ENCODE measurements around the gene SASH1.
"Not testable (repeated sequence)": the region's sequence is repeated elsewhere in the genome, so short reads cannot be mapped to it uniquely, and the experiment has no call there.

Gene SASH1

DNA sequence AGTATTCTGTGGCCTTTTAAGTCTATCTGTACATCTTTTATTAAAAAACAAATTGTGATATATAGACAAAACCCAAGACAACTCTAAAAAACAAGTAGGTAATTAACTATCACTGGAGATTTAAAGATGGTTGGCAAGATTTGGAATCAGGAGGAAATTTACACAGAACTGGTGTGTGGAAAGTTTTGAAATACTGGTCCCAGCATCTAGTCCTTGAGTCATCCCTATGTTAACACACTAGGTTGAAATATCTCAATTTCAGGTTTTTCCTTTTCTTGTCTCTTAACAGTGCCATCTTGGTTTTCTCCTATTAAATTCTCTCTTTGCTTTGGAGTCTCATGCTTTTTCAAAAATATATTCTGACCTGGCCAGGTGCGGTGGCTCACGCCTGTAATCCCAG is 27.5 kb downstream of the SASH1 start:
- DNase-seq, result no peak

GRCh38 chr6:148374040-148374774 is 31.6 kb downstream of the SASH1 start:
- no peak for DNase-seq

DNA sequence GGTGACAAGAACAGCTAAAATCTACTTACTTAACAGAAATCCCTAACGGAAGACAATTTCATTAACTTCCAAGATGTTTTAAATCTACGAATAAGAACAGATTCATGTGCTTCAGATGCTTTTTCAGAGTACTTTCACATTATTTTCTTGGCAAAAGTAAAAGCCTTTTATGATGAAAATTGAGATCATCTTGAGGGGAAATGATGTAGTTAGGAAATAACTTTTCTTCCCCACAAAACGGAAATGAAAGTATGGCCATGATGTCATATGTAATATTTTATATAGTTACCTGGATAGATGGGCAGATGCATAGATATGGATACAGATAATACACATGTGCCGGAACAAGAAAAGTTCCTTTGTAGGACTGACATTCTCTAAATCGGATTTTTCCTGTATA is 32.8 kb downstream of the SASH1 start:
- no peak for DNase-seq

- no peak for DNase-seq
These were observed 36.8 kb downstream of the SASH1 start for GRCh38 chr6:148379481-148379880.

GRCh38 chr6:148379966-148380713 is 37.5 kb downstream of the SASH1 start:
- DNase-seq, result no peak

DNA sequence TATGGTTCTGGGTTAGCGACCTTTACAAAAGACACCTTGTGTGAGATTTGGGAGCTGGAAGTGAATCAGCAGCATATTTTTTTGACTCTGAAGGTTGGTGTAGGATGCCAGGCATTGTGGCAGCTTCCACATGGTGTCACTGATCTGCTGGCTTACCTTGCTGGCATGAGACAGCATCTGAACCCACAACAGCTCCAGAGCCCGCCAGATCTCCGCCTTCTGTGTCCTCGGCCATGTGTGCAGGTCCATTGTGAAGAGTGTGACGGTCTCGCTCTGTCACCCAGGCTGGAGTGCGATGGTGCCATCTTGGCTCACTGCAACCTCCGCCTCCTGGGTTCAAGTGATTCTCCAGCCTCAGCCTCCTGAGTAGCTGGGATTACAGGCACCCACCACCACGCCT is 39.4 kb downstream of the SASH1 start:
- DNase-seq, result not testable (repeated sequence)

GRCh38 chr6:148382861-148383260 is 40.2 kb downstream of the SASH1 start:
- DNase-seq, result no peak

GRCh38 chr6:148383658-148384368 is 41.2 kb downstream of the SASH1 start:
- no peak for DNase-seq

- no peak for DNase-seq
These were observed 42.7 kb downstream of the SASH1 start for GRCh38 chr6:148385379-148385778.

- no peak for DNase-seq
These were observed 45.9 kb downstream of the SASH1 start for GRCh38 chr6:148388521-148388920.

GRCh38 chr6:148389086-148389485 is 46.4 kb downstream of the SASH1 start:
- DNase-seq, result no peak

DNA sequence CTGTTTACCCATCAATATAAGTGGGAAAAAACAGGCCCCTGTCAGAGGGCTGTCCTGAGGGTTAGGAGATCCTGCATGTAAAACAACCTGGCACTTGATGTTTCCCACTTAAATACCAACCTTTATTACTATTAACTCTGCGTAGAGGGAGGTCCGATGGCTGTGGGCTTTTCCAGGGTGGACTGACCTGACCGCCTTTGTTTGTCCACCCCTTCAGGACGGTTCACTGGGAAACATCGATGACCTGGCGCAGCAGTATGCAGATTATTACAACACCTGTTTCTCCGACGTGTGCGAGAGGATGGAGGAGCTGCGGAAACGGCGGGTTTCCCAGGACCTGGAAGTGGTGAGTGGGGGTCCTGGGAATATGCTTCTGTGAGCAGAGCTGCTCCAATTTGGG is 47.3 kb downstream of the SASH1 start:
- DNase-seq, result no peak

- not testable (repeated sequence) for DNase-seq
These were observed 49.5 kb downstream of the SASH1 start for GRCh38 chr6:148392127-148392526.

DNA sequence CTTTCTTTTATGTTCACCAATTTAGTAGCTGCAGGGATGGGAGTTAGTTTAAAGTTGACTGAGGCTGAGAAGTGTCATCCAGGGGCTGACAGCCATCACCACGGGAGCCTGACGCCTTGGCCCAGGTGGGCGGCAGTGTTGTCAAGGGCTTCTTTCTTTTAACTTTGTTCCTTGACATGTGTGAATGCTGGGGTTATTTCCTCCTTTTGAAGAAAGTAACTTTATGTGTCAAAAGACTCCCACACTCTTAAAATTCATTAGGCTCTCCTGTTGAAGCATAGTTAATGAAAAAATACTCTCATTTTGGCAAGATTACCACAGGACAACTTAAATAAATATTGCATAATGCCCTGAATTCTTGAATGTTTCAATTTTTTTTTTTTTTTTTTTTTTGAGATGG is 50.0 kb downstream of the SASH1 start:
- no peak for DNase-seq

GRCh38 chr6:148395583-148396101 is 53.0 kb downstream of the SASH1 start:
- no peak for DNase-seq

DNA sequence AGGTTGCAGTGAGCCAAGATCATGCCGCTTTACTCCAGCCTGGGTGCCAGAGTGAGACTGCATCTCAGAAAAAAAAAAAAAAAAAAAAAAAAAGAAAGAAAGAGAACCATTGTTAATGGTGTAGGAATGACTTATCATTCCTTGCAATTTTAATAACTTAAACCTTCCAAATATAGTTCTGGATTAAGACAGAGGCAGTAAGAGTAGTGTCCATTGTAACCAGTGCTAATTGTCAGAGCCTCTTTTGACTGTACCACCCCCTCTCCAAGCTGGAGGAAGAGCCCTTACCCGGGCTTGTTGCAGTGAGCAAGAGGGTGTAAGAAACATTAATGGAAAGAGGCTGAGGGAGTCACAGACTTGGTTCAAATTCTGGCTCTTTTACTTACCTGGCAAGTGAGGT is 53.8 kb downstream of the SASH1 start:
- DNase-seq, result no peak

- DNase-seq, result no peak
These were observed 54.3 kb downstream of the SASH1 start for GRCh38 chr6:148396926-148397325.

DNA sequence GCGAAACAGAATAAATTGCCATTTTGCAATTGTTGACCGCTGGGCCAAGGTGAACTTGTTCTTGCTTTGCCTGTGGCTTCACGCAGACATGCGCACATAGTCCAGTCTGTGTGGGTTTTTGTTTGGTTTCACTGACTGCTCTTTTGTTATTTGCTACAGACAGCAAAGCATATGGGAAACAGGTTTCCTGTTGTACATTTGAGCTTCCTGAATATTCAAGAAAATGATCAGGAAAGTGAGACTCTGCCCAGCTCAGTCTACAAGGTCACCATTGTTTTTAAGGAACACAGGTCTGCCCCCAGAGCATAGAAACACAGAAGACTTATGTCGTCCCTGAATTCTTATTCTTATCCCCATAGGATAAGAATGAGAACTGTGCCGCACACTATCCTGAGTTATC is 55.6 kb downstream of the SASH1 start:
- no peak for DNase-seq

GRCh38 chr6:148398678-148399077 is 56.0 kb downstream of the SASH1 start:
- no peak for DNase-seq

DNA sequence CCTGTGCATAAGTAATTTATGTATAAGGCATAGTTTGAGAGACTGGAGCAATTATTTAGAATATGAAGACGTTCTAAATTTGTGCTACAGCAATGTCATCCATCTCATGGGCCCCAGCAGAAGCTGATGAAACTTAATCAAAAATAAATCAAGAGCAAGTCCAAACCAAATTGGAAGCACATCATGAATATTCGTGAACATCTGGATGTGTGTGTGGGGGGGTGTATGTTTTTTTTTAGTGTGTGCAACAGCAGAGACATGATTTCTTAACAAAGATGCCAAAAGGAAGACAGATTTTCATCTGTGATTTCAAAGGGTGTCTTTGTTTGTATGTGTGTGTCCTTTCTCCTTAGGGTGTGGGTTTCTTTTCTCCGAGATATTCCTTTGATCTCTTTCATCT is 58.9 kb downstream of the SASH1 start:
- no peak for DNase-seq

DNA sequence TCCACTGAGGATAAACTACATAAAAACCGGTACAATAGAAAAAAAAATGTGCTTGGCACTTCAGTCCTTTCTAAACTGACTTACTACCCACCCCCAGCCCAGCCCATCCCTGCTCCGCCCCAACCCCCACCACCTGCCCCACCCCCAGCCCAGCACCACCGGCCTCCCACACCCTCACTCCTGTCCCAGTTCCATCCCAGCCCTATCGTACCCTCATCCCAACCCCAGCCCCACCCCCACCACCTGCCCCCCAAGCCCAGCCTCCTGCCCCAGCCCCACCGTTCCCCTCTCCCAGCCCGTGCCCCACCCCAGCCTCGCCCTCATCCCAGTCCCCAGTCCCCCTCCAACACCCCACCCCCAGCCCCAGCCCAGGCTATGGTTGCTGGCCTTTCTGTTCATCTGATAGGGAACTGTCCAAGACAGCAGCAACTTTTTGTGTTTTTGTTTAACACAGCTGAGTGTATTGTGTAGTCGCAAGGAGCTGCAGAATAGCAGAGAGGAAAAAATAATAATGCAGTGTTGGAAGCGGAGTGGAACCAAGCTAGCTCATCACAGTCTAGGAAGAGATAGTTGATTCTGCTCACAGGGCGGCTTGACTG is 61.9 kb downstream of the SASH1 start:
- DNase-seq, result no peak

- no peak for DNase-seq
These were observed 63.3 kb downstream of the SASH1 start for GRCh38 chr6:148405894-148406293.
